GM18861 (cell line): ENCODE results near the gene TMC1.
"Not testable (repeated sequence)": the region's sequence is repeated elsewhere in the genome, so short reads cannot be mapped to it uniquely, and the experiment has no call there.

Source experiments
- ATAC-seq: cut with Tn5 transposase; IDR thresholded peaks from one replicate; pipeline ENCODE4 v1.9.1; 2021; ENCODE audit not compliant: unreplicated experiment

The TMC1 gene

GRCh38 chr9:72521416-72521815 lies at the start of gene TMC1:
Gene TMC1 (plus strand): TSS chr9:72521608. CDS start chr9:72648649, 127,041 bp downstream.
- ATAC-seq: not testable (repeated sequence)

DNA sequence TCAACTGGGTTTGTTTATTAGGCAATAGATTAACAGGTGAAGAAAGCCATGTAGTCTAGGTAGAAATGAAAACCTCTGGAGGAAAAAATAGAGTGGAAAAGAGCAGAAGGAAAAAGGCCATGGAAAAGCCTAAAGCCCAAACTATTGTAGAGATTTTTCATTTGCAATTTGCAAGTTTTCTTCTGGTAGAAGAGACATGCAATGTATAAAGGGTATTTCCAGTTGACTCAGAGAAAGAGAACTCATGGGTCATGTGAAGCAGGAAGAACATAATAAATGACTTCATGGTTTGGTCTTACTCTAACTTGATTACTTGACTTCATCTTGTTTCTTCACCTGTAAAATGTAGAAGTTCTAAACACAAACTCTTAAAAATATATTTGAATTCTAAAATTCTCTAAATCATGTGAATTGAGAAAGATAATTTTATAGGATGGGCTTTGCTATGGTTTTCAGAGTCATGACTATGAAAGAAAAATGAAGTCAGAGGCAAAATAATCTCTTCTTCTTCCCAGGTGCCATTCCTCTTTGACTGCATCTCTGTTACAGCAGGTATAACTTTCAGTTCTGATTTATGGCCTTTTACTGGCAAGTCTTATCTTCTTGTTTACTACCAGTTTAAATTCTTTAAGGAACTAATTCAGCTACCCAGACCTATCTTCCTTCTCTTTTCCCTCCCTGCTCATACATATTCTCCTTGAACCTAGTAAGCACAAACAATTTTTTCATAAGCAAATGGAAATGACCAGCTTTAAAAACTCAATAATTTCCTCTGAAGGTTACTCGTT lies 47.7 kb upstream of the TMC1 start:
- ATAC-seq: peak; percentile 85

DNA sequence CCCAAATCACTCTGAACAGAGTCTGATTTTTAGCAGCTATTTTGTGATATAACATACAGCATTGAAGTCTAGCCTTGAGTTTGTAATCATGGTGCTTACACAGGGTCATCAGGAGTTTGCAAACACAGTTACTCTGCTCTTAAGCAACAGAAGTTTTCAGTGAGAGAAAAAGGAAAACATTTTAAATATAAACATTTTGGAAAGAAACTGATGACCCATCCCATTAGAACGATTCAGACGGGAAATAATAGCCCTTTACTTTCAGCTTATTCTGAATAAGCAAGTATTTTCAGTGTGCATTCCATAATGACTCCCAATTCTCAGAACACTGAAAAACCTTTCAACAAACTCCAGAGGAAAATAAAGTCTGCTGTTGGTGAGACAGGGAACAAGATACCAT lies 46.7 kb upstream of the TMC1 start:
- ATAC-seq: no peak

GRCh38 chr9:72476100-72476499 lies 45.3 kb upstream of the TMC1 start:
- no peak for ATAC-seq

- ATAC-seq: no peak
Measured at GRCh38 chr9:72476617-72477437, 44.6 kb upstream of the TMC1 start.

GRCh38 chr9:72477930-72478518 lies 43.4 kb upstream of the TMC1 start:
- ATAC-seq: no peak

DNA sequence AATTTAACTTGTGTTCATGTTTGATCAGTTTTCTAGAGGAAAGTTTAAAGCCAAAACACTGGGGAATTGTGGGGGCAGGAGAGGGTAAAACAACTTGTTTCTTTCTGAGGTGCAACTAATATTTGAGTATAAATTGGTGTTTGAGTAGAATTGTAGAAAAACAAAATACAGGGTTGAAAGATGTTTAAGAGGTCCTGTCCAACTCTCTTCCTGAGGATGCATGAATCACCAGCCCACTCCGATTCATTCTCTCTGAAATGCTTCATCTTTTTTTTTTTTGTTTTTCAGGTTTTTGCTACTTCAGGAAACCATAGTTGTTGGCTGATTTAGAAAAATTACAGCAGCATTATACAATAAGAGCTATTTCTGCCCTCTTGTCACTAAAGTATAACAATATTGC lies 42.4 kb upstream of the TMC1 start:
- ATAC-seq: no peak

DNA sequence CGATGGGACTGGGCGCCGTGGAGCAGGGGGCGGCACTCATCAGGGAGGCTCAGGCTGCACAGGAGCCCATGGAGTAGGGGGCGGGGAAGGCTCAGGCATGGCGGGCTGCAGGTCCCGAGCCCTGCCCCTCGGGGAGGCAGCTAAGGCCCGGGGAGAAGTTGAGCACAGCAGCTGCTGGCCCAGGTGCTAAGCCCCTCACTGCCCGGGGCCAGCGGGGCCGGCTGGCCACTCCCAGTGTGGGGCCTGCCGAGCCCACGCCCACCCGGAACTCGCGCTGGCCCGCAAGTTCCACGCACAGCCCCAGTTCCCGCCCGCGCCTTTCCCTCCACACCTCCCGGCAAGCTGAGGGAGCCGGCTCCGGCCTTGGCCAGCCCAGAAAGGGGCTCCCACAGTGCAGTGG lies 41.1 kb upstream of the TMC1 start:
- not testable (repeated sequence) for ATAC-seq

- no peak for ATAC-seq
Measured at GRCh38 chr9:72480921-72481320, 40.5 kb upstream of the TMC1 start.

DNA sequence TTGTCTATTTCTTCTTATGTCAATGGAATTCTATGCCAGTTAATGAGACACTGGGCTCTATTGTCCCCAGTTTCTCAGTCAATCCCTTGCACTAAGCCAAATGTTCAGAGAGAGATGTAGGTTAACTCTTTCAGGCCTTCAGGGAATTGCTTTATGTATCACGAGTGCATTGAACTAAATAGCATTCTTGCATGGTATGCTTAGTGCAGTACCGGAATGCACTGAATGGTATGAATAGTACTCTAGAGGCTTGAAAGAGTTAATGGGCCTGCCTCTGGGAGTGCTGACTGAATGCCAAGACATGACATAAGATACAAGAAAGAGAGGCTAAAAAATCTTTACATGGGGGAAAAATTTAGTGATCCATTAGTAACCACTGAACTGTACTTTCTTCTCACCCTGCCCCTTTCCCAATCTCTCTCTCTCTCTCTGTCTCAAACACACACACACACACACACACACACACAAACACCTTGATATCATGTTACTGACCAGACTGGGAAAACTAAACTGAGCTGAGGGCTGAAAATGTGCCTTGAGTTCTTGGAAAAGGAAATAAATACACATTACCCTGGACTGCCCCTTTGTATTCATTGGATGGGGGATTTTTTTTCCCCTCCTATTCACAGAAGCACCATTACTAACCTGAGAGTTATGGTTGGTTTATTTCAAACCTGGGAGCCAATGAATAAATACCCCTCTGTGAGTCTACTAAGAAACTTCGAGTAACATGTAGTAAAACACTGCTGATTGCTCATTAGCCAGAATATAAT lies 35.4 kb upstream of the TMC1 start:
- ATAC-seq: no peak

- ATAC-seq: no peak
Measured at GRCh38 chr9:72486594-72486955, 34.8 kb upstream of the TMC1 start.

DNA sequence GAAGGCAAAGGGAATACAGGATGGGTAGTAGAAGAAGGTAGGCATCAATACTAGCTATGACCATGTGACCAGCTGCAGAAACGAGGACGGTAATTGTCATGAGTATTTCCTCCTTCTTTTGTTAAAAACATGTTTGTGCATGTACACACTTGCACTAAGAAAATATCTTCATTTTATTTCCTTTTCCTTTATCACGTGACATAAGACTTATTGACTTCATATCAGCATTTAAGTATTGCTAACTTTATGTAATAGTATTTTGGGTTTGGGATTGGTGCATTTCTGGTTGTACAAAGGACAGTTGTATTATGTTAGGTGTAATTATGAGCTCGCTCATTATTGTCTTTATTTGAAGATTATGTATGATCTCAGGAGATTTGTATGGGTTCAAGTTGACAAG lies 33.7 kb upstream of the TMC1 start:
- not testable (repeated sequence) for ATAC-seq

DNA sequence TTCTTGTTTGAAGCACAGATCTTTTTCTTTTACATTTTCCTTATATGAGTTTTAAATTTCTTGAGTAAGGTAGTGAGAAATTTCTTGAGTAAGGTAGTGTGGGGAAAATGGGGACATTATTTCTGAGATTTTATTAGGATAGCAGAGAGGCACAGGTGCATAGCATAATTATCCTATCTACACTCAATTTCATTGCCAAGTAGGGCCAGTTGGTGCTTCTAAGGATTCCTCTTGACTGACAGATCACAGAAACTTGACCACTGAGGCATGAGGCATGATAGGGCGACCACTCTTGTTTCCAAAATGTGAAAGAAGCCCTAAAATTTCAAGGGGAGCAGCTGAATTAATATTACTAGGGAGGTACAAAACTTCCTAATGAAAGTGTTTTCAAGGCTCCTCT lies 31.4 kb upstream of the TMC1 start:
- no peak for ATAC-seq

- no peak for ATAC-seq
Measured at GRCh38 chr9:72491242-72491641, 30.2 kb upstream of the TMC1 start.

DNA sequence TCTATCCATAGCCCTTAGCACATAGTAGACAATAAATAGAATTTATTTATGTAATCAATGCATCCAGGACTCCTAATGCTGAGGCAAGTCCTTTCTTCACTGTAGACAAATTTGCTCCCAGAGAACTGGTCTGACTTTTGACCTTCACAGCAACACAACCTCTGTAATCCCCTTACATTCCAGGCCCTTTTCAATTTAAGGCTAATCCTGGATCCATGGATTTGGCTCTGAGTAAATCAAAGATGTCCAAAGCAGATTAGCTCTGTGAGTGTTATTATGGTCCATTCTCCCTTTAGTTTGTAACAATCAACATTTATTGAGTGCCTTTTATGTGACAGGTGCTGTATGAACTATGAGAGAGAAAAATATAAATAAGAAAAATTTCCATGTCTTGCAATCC lies 27.4 kb upstream of the TMC1 start:
- no peak for ATAC-seq

- ATAC-seq: no peak
Measured at GRCh38 chr9:72497447-72498046, 23.9 kb upstream of the TMC1 start.

GRCh38 chr9:72506615-72507014 lies 14.8 kb upstream of the TMC1 start:
- ATAC-seq: no peak

- ATAC-seq: no peak
Measured at GRCh38 chr9:72509053-72509452, 12.4 kb upstream of the TMC1 start.

GRCh38 chr9:72509635-72510034 lies 11.8 kb upstream of the TMC1 start:
- ATAC-seq: peak; percentile 94

DNA sequence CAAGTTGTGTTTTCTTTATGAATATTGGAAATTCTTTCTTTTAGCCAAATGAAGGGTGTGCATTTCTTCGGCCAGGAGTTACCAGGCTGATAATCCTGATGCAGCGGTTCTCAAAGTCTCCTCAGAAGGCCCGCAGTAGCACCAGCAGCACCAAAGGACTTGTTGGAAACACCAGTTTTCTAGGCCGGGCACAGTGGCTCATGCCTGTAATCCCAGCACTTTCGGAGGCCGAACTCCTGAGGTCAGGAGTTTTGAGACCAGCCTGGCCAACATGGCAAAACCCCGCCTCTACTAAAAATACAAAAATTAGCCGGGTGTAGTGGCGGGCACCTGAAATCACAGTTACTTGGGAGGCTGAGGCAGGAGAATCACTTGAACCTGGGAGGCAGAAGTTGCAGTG lies 397 bp upstream of the TMC1 start:
- not testable (repeated sequence) for ATAC-seq
